ENCODE measurements around the gene LTBP2.
A peak's percentile ranks its signal among the peaks of the same experiment; 100 is the strongest.

LTBP2 gene

DNA sequence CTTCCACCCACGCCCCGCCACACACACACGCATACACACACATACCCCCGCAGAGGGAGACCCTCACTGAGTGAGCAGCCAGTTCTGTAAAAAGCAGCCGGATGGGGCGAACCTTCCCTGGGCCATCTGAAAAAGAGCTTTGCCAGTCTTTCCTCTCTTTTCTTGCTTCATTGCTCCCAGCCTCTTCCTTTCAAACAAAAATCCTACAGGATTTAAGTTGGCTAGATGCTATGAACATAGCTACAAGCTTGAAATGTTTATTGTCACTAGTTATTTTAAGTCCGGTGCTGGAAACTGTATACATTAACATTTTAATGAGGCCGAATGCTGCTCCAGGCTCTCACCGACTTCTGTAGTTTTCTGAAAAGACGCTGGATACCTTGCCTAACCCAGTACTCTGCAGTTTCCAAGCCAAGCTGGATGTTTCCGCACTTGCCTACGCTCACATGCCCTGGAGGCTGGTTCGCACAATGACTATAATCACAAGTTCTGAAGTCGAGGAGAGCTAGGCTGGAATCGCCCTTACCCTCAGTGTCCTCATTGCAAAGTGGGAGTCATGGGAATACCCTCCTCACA lies 39.2 kb downstream of the LTBP2 start:
- CTCF ChIA-PET = interaction anchor here (0.7 to 1.1 kb wide), 2 partner anchors 36 to 275 kb away, joined by 3 read pairs; no protein-coding TSS in a partner anchor
- H3K27me3 ChIP-seq (replicated peaks in 2 of 5; ENCODE audit: control insufficient read depth in 4 of 5, insufficient read depth in 5 of 5, low read length in 4 of 5) = peaks cover 0 to 10% (median 3%) of the 10 kb centered on the region in 5 experiments
- no peak for DNase-seq
- no peak overlapping the region for H3K4me3 ChIP-seq (ENCODE audit: control insufficient read depth in 1 of 7, extremely low read depth in 1 of 7, insufficient read depth in 4 of 7, low read depth in 2 of 7, low read length in 6 of 7)
- no peaks in the 10 kb centered on the region for H3K36me3 ChIP-seq (ENCODE audit: control insufficient read depth in 4 of 4, insufficient read depth in 4 of 4, low read length in 3 of 4)
- no peaks in the 10 kb centered on the region for H3K9me3 ChIP-seq (ENCODE audit: control extremely low read depth in 1 of 5, control insufficient read depth in 4 of 5, insufficient read depth in 2 of 5, low read depth in 1 of 5, low read length in 4 of 5)
- peaks cover 4 to 25% (median 14%) of the 10 kb centered on the region in 4 experiments for H3K4me1 ChIP-seq (ENCODE audit: control extremely low read depth in 1 of 4, control insufficient read depth in 4 of 4, insufficient read depth in 4 of 4, low read length in 3 of 4)
- 93% methylated on average over 14 of the region's 15 CpGs for WGBS (ENCODE audit: insufficient coverage)
- POLR2A ChIA-PET = no interaction called here
- H3K27ac ChIP-seq (ENCODE audit: insufficient read depth in 1 of 2, low read depth in 1 of 2, low read length in 2 of 2, poor library complexity in 1 of 2, severe bottlenecking in 2 of 2) = no peak overlapping the region

- ChIA-PET CTCF (interaction anchor here (0.6 to 1.7 kb wide), 6 partner anchors 18 to 379 kb away, joined by 3 to 4 read pairs (median 3); no protein-coding TSS in a partner anchor), POLR2A (no interaction called here)
- WGBS (ENCODE audit: insufficient coverage) = 0% methylated on average over 1 of the region's 8 CpGs
- Histone ChIP-seq H3K36me3 (ENCODE audit: control insufficient read depth in 4 of 4, insufficient read depth in 4 of 4, low read length in 3 of 4) (no peaks in the 10 kb centered on the region), H3K27ac (ENCODE audit: insufficient read depth in 1 of 2, low read depth in 1 of 2, low read length in 2 of 2, poor library complexity in 1 of 2, severe bottlenecking in 2 of 2) (no peak overlapping the region), H3K4me3 (ENCODE audit: control insufficient read depth in 1 of 7, extremely low read depth in 1 of 7, insufficient read depth in 4 of 7, low read depth in 2 of 7, low read length in 6 of 7) (peak overlapping the region in 3 of 7 experiments; percentile 14 to 33 (median 24)), H3K27me3 (replicated peaks in 2 of 5; ENCODE audit: control insufficient read depth in 4 of 5, insufficient read depth in 5 of 5, low read length in 4 of 5) (peaks cover 0 to 10% (median 3%) of the 10 kb centered on the region in 5 experiments), H3K4me1 (ENCODE audit: control extremely low read depth in 1 of 4, control insufficient read depth in 4 of 4, insufficient read depth in 4 of 4, low read length in 3 of 4) (peaks cover 4 to 25% (median 14%) of the 10 kb centered on the region in 4 experiments), H3K9me3 (ENCODE audit: control extremely low read depth in 1 of 5, control insufficient read depth in 4 of 5, insufficient read depth in 2 of 5, low read depth in 1 of 5, low read length in 4 of 5) (no peaks in the 10 kb centered on the region)
- DNase-seq = peak; percentile 42 to 79 (median 70)
These were observed 39.9 kb downstream of the LTBP2 start for GRCh38 chr14:74571901-74572725.

DNA sequence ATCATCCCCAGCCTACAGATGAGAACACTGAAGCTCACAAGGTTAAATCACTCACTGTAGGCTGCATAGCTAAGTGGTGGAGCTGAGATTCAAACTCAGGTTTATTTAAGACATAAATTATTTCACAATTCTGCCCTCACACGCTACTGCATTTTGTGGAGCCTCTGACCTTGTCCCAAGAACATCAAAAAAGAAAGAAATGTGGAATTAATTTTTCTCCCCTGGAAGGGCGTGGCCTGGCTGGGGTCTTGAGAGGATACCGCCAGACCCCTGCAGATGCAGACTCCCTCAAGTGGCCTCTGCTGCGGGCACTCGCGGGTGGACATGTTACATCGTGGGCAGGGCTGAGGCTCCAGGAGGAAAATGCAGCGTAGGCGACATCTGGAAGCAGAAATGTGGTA lies 40.6 kb downstream of the LTBP2 start:
- H3K4me1 ChIP-seq (ENCODE audit: control extremely low read depth in 1 of 4, control insufficient read depth in 4 of 4, insufficient read depth in 4 of 4, low read length in 3 of 4) = peaks cover 4 to 25% (median 14%) of the 10 kb centered on the region in 4 experiments

DNA sequence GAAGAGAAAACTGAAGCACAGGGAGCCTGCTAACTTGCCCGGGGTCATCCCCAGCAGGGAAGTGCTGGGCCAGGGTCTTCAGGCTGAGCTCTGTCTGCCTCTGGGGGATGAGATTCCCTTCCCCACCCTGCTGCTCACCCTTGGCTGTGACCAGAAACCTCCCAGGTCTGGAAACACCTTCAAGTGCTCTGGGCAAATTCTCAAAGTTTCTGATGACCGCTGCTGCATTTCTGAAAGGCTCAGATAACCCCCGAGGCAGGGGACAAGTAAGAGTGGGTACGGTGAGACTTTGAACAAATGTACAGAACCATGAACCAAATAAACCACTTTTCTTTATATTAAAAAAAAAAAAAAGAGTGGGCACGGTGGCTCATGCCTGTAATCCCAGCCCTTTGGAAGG lies 41.3 kb downstream of the LTBP2 start:
- DNase-seq = no peak
- Histone ChIP-seq H3K27me3 (replicated peaks in 2 of 5; ENCODE audit: control insufficient read depth in 4 of 5, insufficient read depth in 5 of 5, low read length in 4 of 5) (peaks cover 0 to 10% (median 3%) of the 10 kb centered on the region in 5 experiments), H3K4me1 (ENCODE audit: control extremely low read depth in 1 of 4, control insufficient read depth in 4 of 4, insufficient read depth in 4 of 4, low read length in 3 of 4) (peaks cover 4 to 25% (median 14%) of the 10 kb centered on the region in 4 experiments), H3K27ac (ENCODE audit: insufficient read depth in 1 of 2, low read depth in 1 of 2, low read length in 2 of 2, poor library complexity in 1 of 2, severe bottlenecking in 2 of 2) (no peak overlapping the region), H3K9me3 (ENCODE audit: control extremely low read depth in 1 of 5, control insufficient read depth in 4 of 5, insufficient read depth in 2 of 5, low read depth in 1 of 5, low read length in 4 of 5) (no peaks in the 10 kb centered on the region), H3K36me3 (ENCODE audit: control insufficient read depth in 4 of 4, insufficient read depth in 4 of 4, low read length in 3 of 4) (no peaks in the 10 kb centered on the region), H3K4me3 (ENCODE audit: control insufficient read depth in 1 of 7, extremely low read depth in 1 of 7, insufficient read depth in 4 of 7, low read depth in 2 of 7, low read length in 6 of 7) (no peak overlapping the region)
- 100% methylated on average over 1 of the region's 5 CpGs for WGBS (ENCODE audit: insufficient coverage)
- ChIA-PET CTCF (interaction anchor here (1.2 to 1.9 kb wide), 5 partner anchors 17 to 62 kb away, joined by 3 to 4 read pairs (median 4); no protein-coding TSS in a partner anchor), POLR2A (no interaction called here)

More for the DNA sequence above, 40.6 kb downstream of the LTBP2 start:
- POLR2A ChIA-PET = no interaction called here
- H3K27ac ChIP-seq (ENCODE audit: insufficient read depth in 1 of 2, low read depth in 1 of 2, low read length in 2 of 2, poor library complexity in 1 of 2, severe bottlenecking in 2 of 2) = no peak overlapping the region
- H3K36me3 ChIP-seq (ENCODE audit: control insufficient read depth in 4 of 4, insufficient read depth in 4 of 4, low read length in 3 of 4) = no peaks in the 10 kb centered on the region
- H3K4me3 ChIP-seq (ENCODE audit: control insufficient read depth in 1 of 7, extremely low read depth in 1 of 7, insufficient read depth in 4 of 7, low read depth in 2 of 7, low read length in 6 of 7) = peak overlapping the region in 3 of 7 experiments; percentile 20 to 33 (median 24)
- no peak for DNase-seq
- CTCF ChIA-PET = interaction anchor here (0.6 to 1.7 kb wide), 4 partner anchors 18 to 378 kb away, joined by 3 to 4 read pairs (median 4); no protein-coding TSS in a partner anchor
- no peaks in the 10 kb centered on the region for H3K9me3 ChIP-seq (ENCODE audit: control extremely low read depth in 1 of 5, control insufficient read depth in 4 of 5, insufficient read depth in 2 of 5, low read depth in 1 of 5, low read length in 4 of 5)
- 9% methylated on average over 6 of the region's 9 CpGs for WGBS (ENCODE audit: insufficient coverage)
- peaks cover 0 to 10% (median 3%) of the 10 kb centered on the region in 5 experiments for H3K27me3 ChIP-seq (replicated peaks in 2 of 5; ENCODE audit: control insufficient read depth in 4 of 5, insufficient read depth in 5 of 5, low read length in 4 of 5)

GRCh38 chr14:74569806-74570591 lies 42.0 kb downstream of the LTBP2 start:
- Histone ChIP-seq H3K36me3 (ENCODE audit: control insufficient read depth in 4 of 4, insufficient read depth in 4 of 4, low read length in 3 of 4) (no peaks in the 10 kb centered on the region), H3K27me3 (replicated peaks in 2 of 5; ENCODE audit: control insufficient read depth in 4 of 5, insufficient read depth in 5 of 5, low read length in 4 of 5) (peaks cover 0 to 10% (median 3%) of the 10 kb centered on the region in 5 experiments), H3K4me1 (ENCODE audit: control extremely low read depth in 1 of 4, control insufficient read depth in 4 of 4, insufficient read depth in 4 of 4, low read length in 3 of 4) (peaks cover 4 to 22% (median 14%) of the 10 kb centered on the region in 4 experiments), H3K27ac (ENCODE audit: insufficient read depth in 1 of 2, low read depth in 1 of 2, low read length in 2 of 2, poor library complexity in 1 of 2, severe bottlenecking in 2 of 2) (no peak overlapping the region), H3K9me3 (ENCODE audit: control extremely low read depth in 1 of 5, control insufficient read depth in 4 of 5, insufficient read depth in 2 of 5, low read depth in 1 of 5, low read length in 4 of 5) (no peaks in the 10 kb centered on the region), H3K4me3 (ENCODE audit: control insufficient read depth in 1 of 7, extremely low read depth in 1 of 7, insufficient read depth in 4 of 7, low read depth in 2 of 7, low read length in 6 of 7) (no peak overlapping the region)
- CTCF ChIA-PET = interaction anchor here (1.0 to 1.9 kb wide), 3 partner anchors 33 to 206 kb away, joined by 3 to 4 read pairs (median 4); no protein-coding TSS in a partner anchor
- POLR2A ChIA-PET = interaction anchor here (0.7 kb wide), 1 partner anchor 20 kb away, joined by 3 read pairs; no protein-coding TSS in a partner anchor
- 97% methylated on average over 6 of the region's 8 CpGs for WGBS (ENCODE audit: insufficient coverage)
- peak in 1 of 3 donors; percentile 22 for DNase-seq

DNA sequence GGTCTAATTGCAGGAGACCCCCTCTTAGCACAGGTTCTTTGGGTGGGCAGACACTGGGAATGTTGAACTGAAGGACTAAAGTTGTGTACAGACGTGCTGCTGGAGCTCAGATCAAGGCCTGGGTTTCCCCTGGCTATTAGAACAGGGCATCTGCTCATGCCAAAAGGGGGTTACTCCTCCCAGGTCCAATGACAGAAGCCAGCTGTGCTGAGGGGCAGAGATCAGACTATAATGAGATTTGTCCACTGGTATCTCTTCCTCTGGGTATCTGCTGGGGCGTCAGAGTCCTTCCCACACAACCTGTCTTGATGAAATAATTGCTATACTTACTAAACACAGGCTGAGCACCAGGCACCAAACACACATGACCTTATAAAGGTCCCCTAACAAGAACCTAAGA lies 42.6 kb downstream of the LTBP2 start:
- Histone ChIP-seq H3K36me3 (ENCODE audit: control insufficient read depth in 4 of 4, insufficient read depth in 4 of 4, low read length in 3 of 4) (no peaks in the 10 kb centered on the region), H3K27me3 (replicated peaks in 2 of 5; ENCODE audit: control insufficient read depth in 4 of 5, insufficient read depth in 5 of 5, low read length in 4 of 5) (peaks cover 0 to 10% (median 3%) of the 10 kb centered on the region in 5 experiments), H3K27ac (ENCODE audit: insufficient read depth in 1 of 2, low read depth in 1 of 2, low read length in 2 of 2, poor library complexity in 1 of 2, severe bottlenecking in 2 of 2) (no peak overlapping the region), H3K4me1 (ENCODE audit: control extremely low read depth in 1 of 4, control insufficient read depth in 4 of 4, insufficient read depth in 4 of 4, low read length in 3 of 4) (peaks cover 4 to 18% (median 12%) of the 10 kb centered on the region in 4 experiments), H3K9me3 (ENCODE audit: control extremely low read depth in 1 of 5, control insufficient read depth in 4 of 5, insufficient read depth in 2 of 5, low read depth in 1 of 5, low read length in 4 of 5) (no peaks in the 10 kb centered on the region), H3K4me3 (ENCODE audit: control insufficient read depth in 1 of 7, extremely low read depth in 1 of 7, insufficient read depth in 4 of 7, low read depth in 2 of 7, low read length in 6 of 7) (no peak overlapping the region)
- ChIA-PET POLR2A (interaction anchor here (0.7 kb wide), 1 partner anchor 20 kb away, joined by 3 read pairs; no protein-coding TSS in a partner anchor), CTCF (interaction anchor here (1.0 to 1.9 kb wide), 3 partner anchors 33 to 205 kb away, joined by 3 to 4 read pairs (median 4); no protein-coding TSS in a partner anchor)
- WGBS (ENCODE audit: insufficient coverage) = no CpG with 5 or more reads among the region's 2 CpGs
- DNase-seq = no peak

Data from common myeloid progenitor, CD34-positive (primary cell).